SK-N-SH treated with all-trans-retinoic acid at 6 μM for 48 hours (cell line): ENCODE measurements around the gene AP3B1.

Source experiments
- ATAC-seq: fragments of 200-7000 bp; cut with Tn5 transposase; 3 replicates; pipeline ENCODE4 v1.9.1; 2020; ENCODE audit warnings: mild to moderate bottlenecking, moderate library complexity
- BACH2 ChIP-seq: fragments of 250-450 bp; sonication (Bioruptor Pico); IDR thresholded peaks from 2 replicates; pipeline ENCODE4 v1.9.0; 2021; ENCODE audit warnings: mild to moderate bottlenecking, borderline replicate concordance
- CSRNP3 ChIP-seq: fragments of 250-450 bp; sonication (Bioruptor Pico); IDR thresholded peaks from 2 replicates; pipeline ENCODE4 v1.5.1; 2021; ENCODE audit warnings: mild to moderate bottlenecking, moderate library complexity
- ESRRG ChIP-seq: fragments of 250-450 bp; sonication (Bioruptor Pico); IDR thresholded peaks from 2 replicates; pipeline ENCODE4 v1.6.1; 2021; ENCODE audit warnings: mild to moderate bottlenecking
- GLIS3 ChIP-seq: fragments of 250-450 bp; sonication (Bioruptor Pico); IDR thresholded peaks from 2 replicates; pipeline ENCODE4 v1.5.0; 2020; ENCODE audit warnings: mild to moderate bottlenecking, moderate library complexity
- ISL1 ChIP-seq: fragments of 250-450 bp; sonication (Bioruptor Pico); IDR thresholded peaks from 2 replicates; pipeline ENCODE4 v2.1.2; 2022; ENCODE audit warnings: mild to moderate bottlenecking, moderate library complexity
- OSR1 ChIP-seq: fragments of 250-450 bp; sonication (Bioruptor Pico); IDR thresholded peaks from 2 replicates; pipeline ENCODE4 v1.8.0; 2022; ENCODE audit warnings: moderate library complexity, mild to moderate bottlenecking, inconsistent platforms
- PATZ1 ChIP-seq: fragments of 250-450 bp; sonication (Bioruptor Pico); IDR thresholded peaks from 2 replicates; pipeline ENCODE4 v1.8.0; 2020; ENCODE audit warnings: mild to moderate bottlenecking, moderate library complexity, borderline replicate concordance
- POU6F1 ChIP-seq: fragments of 250-450 bp; sonication (Bioruptor Pico); IDR thresholded peaks from 2 replicates; pipeline ENCODE4 v1.8.0; 2021; ENCODE audit warnings: low read depth, mild to moderate bottlenecking, moderate library complexity, borderline replicate concordance
- PPARA ChIP-seq: fragments of 250-450 bp; sonication (Bioruptor Pico); IDR thresholded peaks from 2 replicates; pipeline ENCODE4 v1.5.0; 2020; ENCODE audit warnings: mild to moderate bottlenecking, borderline replicate concordance
- SNAI2 ChIP-seq: fragments of 250-450 bp; sonication (Bioruptor Pico); IDR thresholded peaks from 2 replicates; pipeline ENCODE4 v1.5.0; 2020; ENCODE audit warnings: mild to moderate bottlenecking, moderate library complexity
- TCF4 ChIP-seq: fragments of 250-450 bp; sonication (Bioruptor Pico); IDR thresholded peaks from 2 replicates; pipeline ENCODE4 v1.8.0; 2021; ENCODE audit warnings: mild to moderate bottlenecking, moderate library complexity, borderline replicate concordance
- TOX ChIP-seq: fragments of 250-450 bp; sonication (Bioruptor Pico); IDR thresholded peaks from 2 replicates; pipeline ENCODE4 v1.8.0; 2021; ENCODE audit warnings: mild to moderate bottlenecking, moderate library complexity, borderline replicate concordance
- ZC3H10 ChIP-seq: fragments of 250-450 bp; sonication (Bioruptor Pico); IDR thresholded peaks from 2 replicates; pipeline ENCODE4 v1.5.1; 2021; ENCODE audit warnings: mild to moderate bottlenecking, moderate library complexity
- ZFP3 ChIP-seq: fragments of 250-450 bp; sonication (Bioruptor Pico); IDR thresholded peaks from 2 replicates; pipeline ENCODE4 v1.5.0; 2020; ENCODE audit warnings: mild to moderate bottlenecking, moderate library complexity
- ZNF565 ChIP-seq: fragments of 450-650 bp; formaldehyde crosslinking; conservative IDR thresholded peaks from 2 replicates; pipeline ENCODE4 v1.5.0; 2020; ENCODE audit warnings: low read depth, mild to moderate bottlenecking, moderate library complexity
- ZNF70 ChIP-seq: fragments of 450-650 bp; formaldehyde crosslinking; IDR thresholded peaks from 2 replicates; pipeline ENCODE4 v1.5.0; 2020; ENCODE audit warnings: mild to moderate bottlenecking, moderate library complexity
- ZNF8 ChIP-seq: fragments of 450-650 bp; formaldehyde crosslinking; IDR thresholded peaks from 2 replicates; pipeline ENCODE4 v1.5.0; 2020; ENCODE audit warnings: mild to moderate bottlenecking, moderate library complexity
- TF ChIP-seq, protein P1 (sequence below): fragments of 250-450 bp; sonication (Bioruptor Pico); IDR thresholded peaks from 2 replicates; pipeline ENCODE4 v1.5.0; 2020; ENCODE audit warnings: mild to moderate bottlenecking, moderate library complexity
- TF ChIP-seq, protein P2 (sequence below): fragments of 250-450 bp; sonication (Bioruptor Pico); IDR thresholded peaks from 2 replicates; pipeline ENCODE4 v1.5.1; 2020; ENCODE audit warnings: low read depth, mild to moderate bottlenecking, moderate library complexity

The AP3B1 gene

DNA sequence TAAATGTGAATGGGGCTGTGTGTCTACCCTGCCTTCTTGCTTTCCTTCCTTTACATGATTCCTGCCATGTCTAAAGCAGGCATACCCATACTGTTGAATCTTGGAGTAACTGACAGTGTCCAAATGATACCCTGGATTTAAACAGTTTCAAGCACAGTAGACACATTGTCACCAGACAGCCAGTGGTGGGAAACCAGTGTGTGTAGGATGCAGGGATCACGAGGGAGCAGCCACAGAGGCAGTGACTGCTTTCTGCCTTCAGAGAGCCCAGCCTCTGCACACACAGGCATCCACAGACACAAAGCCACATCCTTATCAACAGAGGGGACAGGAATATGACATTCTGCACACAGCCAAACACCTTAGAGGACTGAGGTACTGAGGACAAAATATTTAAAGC is 334.2 kb downstream of the AP3B1 start:
- ATAC-seq = no peak
- no peak for TF ChIP-seq ZFP3 (CRISPR knock-in tag)
- TF ChIP-seq TCF4 = no peak
- TF ChIP-seq, protein P1, sequence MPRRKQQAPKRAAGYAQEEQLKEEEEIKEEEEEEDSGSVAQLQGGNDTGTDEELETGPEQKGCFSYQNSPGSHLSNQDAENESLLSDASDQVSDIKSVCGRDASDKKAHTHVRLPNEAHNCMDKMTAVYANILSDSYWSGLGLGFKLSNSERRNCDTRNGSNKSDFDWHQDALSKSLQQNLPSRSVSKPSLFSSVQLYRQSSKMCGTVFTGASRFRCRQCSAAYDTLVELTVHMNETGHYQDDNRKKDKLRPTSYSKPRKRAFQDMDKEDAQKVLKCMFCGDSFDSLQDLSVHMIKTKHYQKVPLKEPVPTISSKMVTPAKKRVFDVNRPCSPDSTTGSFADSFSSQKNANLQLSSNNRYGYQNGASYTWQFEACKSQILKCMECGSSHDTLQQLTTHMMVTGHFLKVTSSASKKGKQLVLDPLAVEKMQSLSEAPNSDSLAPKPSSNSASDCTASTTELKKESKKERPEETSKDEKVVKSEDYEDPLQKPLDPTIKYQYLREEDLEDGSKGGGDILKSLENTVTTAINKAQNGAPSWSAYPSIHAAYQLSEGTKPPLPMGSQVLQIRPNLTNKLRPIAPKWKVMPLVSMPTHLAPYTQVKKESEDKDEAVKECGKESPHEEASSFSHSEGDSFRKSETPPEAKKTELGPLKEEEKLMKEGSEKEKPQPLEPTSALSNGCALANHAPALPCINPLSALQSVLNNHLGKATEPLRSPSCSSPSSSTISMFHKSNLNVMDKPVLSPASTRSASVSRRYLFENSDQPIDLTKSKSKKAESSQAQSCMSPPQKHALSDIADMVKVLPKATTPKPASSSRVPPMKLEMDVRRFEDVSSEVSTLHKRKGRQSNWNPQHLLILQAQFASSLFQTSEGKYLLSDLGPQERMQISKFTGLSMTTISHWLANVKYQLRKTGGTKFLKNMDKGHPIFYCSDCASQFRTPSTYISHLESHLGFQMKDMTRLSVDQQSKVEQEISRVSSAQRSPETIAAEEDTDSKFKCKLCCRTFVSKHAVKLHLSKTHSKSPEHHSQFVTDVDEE (CRISPR knock-in tag) = no peak
- no peak for TF ChIP-seq ZNF8 (CRISPR knock-in tag)
- TF ChIP-seq ZNF70 = no peak
- no peak for TF ChIP-seq ZNF565 (CRISPR knock-in tag)
- no peak for TF ChIP-seq BACH2 (CRISPR knock-in tag)
- TF ChIP-seq ISL1 = no peak
- TF ChIP-seq ESRRG = no peak
- TF ChIP-seq ZC3H10 (CRISPR knock-in tag) = no peak
- TF ChIP-seq OSR1 (CRISPR knock-in tag) = no peak
- TF ChIP-seq PPARA (CRISPR knock-in tag) = no peak
- TF ChIP-seq PATZ1 = no peak
- TF ChIP-seq TOX (CRISPR knock-in tag) = no peak
- TF ChIP-seq, protein P2, sequence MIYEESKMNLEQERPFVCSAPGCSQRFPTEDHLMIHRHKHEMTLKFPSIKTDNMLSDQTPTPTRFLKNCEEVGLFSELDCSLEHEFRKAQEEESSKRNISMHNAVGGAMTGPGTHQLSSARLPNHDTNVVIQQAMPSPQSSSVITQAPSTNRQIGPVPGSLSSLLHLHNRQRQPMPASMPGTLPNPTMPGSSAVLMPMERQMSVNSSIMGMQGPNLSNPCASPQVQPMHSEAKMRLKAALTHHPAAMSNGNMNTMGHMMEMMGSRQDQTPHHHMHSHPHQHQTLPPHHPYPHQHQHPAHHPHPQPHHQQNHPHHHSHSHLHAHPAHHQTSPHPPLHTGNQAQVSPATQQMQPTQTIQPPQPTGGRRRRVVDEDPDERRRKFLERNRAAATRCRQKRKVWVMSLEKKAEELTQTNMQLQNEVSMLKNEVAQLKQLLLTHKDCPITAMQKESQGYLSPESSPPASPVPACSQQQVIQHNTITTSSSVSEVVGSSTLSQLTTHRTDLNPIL (CRISPR knock-in tag) = no peak

DNA sequence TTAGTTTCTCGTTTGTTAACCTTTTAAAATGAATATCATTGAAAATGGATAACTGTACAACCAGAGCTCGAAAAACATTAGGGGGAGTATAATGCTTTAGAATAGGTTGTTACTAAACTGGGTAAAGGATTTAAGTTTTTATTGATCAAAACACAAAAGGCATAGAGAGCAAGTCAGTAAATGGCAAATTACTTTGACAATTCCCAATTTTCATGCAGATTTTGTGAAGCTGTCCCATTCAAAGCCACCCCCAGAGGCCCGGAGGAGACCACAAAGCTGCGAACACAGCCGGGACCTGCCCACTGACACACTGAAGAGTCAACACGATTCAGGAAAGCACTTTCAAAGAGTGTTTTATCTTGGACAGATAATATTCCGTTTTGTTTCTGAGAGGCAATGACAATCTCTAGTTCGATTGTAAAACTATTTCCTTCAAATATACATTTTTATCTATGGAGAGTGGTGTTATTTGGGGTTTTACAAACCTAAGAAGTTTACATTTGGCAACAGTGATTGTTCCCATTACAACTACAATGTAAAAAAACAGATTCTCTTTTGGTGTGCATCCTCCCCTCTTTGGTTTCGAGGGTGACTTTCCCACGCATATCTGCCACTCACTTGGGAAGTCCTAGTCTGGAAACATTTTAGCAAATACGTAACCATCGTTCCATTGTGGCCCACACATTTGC is 335.7 kb downstream of the AP3B1 start:
- no peak for ATAC-seq
- TF ChIP-seq SNAI2 (CRISPR knock-in tag) (no peak), TOX (CRISPR knock-in tag) (no peak), PPARA (CRISPR knock-in tag) (no peak), ESRRG (no peak), CSRNP3 (CRISPR knock-in tag) (no peak), ZNF565 (CRISPR knock-in tag) (no peak), ISL1 (no peak), PATZ1 (no peak), ZNF8 (CRISPR knock-in tag) (no peak), POU6F1 (CRISPR knock-in tag) (no peak), ZFP3 (CRISPR knock-in tag) (no peak), OSR1 (CRISPR knock-in tag) (no peak), GLIS3 (CRISPR knock-in tag) (no peak)
- TF ChIP-seq, protein P1 (CRISPR knock-in tag) = no peak
